Measurements from ENCODE around the gene TSC2.

The TSC2 gene

DNA sequence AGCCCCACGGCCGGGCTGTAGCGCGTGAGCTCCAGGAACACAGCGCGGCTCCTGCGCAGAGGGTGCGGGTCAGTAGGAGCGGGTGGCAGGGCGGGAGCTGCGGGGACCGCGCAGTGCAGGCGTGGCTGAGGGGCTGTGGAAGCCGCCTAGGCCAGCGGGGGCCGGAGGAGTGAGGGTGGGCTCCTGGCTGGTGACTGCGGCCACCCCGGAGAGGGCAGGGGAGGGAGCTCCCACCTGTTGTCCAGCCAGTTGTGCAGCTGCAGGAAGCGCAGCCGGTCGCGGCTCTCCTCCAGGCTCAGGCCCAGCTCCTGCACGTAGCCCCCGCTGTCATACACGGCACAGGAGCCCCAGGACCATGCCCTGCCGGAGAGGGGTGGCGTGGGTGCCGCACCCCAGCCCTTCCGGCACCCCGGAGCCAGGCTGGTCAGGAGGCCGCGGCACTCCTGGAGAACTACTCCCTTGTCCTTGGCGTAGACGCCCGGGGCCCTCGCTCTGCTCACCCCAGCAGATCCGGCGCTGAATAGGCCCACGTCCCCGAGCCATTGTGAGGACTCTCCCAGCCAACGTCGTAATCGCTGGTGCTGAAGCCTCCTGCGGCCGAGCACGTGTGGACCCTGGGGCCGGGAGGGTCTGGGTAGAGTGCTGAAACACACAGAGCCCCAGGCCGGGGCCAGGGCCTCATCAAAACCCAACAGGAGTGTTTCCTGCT is 43.9 kb downstream of the TSC2 start:
- TF ChIP-seq MYC (IDR thresholded peaks at IDR 0.05; ENCODE audit: low read depth, low read length) = no peak
- TF ChIP-seq, protein P1, sequence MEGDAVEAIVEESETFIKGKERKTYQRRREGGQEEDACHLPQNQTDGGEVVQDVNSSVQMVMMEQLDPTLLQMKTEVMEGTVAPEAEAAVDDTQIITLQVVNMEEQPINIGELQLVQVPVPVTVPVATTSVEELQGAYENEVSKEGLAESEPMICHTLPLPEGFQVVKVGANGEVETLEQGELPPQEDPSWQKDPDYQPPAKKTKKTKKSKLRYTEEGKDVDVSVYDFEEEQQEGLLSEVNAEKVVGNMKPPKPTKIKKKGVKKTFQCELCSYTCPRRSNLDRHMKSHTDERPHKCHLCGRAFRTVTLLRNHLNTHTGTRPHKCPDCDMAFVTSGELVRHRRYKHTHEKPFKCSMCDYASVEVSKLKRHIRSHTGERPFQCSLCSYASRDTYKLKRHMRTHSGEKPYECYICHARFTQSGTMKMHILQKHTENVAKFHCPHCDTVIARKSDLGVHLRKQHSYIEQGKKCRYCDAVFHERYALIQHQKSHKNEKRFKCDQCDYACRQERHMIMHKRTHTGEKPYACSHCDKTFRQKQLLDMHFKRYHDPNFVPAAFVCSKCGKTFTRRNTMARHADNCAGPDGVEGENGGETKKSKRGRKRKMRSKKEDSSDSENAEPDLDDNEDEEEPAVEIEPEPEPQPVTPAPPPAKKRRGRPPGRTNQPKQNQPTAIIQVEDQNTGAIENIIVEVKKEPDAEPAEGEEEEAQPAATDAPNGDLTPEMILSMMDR (IDR thresholded peaks at IDR 0.05; ENCODE audit: low read depth, low read length) = no peak
- H3K4me3 ChIP-seq (ENCODE audit: low read depth, low read length) = no peak overlapping the region
- DNase-seq (ENCODE audit: low read depth) = no peak

DNA sequence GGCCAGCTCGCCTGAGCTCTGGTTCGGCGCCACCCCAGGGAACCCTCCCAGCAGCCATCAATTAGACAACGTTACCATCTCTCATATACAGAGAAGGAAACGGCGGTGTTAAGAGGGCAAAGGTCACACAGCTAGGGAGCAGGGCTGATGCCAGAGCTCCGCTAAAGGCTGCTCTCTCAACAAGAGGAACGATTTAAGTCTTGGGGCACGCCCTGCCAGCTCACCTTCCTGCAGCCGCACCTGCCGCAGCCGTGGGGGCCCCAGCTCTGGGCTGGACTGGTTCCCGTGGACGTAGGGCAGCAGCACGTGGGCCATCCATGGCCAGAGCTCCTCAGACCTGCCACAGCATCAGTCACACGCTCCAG is 44.5 kb downstream of the TSC2 start:
- TF ChIP-seq MYC (IDR thresholded peaks at IDR 0.05; ENCODE audit: low read depth, low read length) (no peak), POLR2A (IDR thresholded peaks at IDR 0.05; ENCODE audit: extremely low read depth, insufficient read length) (no peak)
- TF ChIP-seq, protein P1 (IDR thresholded peaks at IDR 0.05; ENCODE audit: low read depth, low read length) = no peak
- TF ChIP-seq, protein P2, sequence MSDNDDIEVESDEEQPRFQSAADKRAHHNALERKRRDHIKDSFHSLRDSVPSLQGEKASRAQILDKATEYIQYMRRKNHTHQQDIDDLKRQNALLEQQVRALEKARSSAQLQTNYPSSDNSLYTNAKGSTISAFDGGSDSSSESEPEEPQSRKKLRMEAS (IDR thresholded peaks at IDR 0.05; ENCODE audit: low read depth, low read length) = no peak
- no peak for DNase-seq (ENCODE audit: low read depth)
- H3K4me3 ChIP-seq (ENCODE audit: low read depth, low read length) = no peak overlapping the region

DNA sequence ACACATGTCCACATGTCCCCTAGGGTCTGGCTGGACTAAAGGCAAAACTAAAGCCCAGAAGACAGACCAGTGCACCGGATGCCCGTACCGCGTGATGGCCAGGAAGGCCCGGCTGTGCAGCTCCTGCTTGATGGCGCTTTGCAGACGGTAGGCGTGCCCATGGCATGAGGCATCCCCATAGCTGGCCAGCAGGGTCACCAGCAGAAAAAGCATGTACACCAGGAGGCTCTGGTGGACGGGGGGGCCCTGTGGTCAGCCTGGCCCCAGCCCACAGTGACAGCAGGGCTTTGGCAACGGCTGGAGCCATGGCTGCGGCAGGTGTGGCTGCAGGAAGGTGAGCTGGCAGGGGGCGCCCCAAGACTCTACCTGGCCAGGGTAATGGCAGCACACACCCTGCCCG is 45.1 kb downstream of the TSC2 start:
- H3K4me3 ChIP-seq (ENCODE audit: low read depth, low read length) = no peak overlapping the region
- no peak for DNase-seq (ENCODE audit: low read depth)
- TF ChIP-seq MYC (IDR thresholded peaks at IDR 0.05; ENCODE audit: low read depth, low read length) (no peak), POLR2A (IDR thresholded peaks at IDR 0.05; ENCODE audit: extremely low read depth, insufficient read length) (no peak)
- TF ChIP-seq, protein P2 (IDR thresholded peaks at IDR 0.05; ENCODE audit: low read depth, low read length) = no peak
- TF ChIP-seq, protein P1 (IDR thresholded peaks at IDR 0.05; ENCODE audit: low read depth, low read length) = no peak

DNA sequence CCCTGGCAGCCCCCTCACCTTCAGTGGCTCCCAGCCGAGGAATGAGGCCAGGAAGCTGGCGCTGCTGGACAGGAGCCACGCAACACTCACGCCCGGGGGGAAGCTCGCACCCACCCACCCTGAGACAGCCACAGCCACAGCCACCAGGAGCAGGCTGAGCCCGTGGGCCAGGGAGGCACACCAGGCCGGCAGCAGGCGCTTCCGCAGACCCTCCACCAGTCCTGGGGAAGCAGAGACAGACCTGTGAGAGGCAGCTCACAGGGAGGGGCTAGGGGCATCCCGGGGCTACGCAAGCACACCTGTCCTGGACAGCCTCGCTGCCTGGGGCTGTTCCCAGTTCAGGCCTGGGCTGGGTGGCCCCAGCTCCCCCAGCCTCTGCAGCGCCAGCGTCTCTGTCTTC is 46.0 kb downstream of the TSC2 start:
- H3K4me3 ChIP-seq (ENCODE audit: low read depth, low read length) = no peak overlapping the region
- TF ChIP-seq, protein P2 (IDR thresholded peaks at IDR 0.05; ENCODE audit: low read depth, low read length) = no peak
- TF ChIP-seq, protein P1 (IDR thresholded peaks at IDR 0.05; ENCODE audit: low read depth, low read length) = no peak
- TF ChIP-seq MYC (IDR thresholded peaks at IDR 0.05; ENCODE audit: low read depth, low read length) = no peak
- TF ChIP-seq POLR2A (IDR thresholded peaks at IDR 0.05; ENCODE audit: extremely low read depth, insufficient read length) = no peak
- DNase-seq (ENCODE audit: low read depth) = no peak

DNA sequence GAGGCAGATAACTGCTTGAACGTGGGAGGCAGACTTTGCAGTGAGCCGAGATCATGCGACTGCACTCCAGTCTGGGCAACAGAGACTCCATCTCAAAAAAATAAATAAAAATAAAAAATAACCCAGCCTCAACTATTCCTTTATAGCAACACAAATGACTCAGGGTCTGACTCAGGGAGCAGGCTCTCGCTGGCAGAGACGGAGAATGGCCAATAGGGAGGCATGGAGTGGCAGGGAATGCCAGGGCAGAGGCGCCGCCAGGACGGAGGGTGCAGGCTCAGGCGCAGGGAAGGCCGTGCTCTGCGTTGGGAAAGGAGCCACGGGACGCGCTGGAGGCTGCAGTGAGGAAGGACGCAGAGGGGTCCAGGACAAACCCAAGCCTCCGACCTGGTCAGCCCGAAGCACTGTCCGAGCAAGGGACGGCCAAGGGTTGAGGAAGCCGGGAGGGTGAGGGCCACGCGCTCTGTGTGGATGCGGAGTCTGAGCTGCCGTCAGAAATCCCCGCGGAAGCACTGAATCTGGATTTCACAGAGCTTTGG is 47.6 kb downstream of the TSC2 start:
- no peak overlapping the region for H3K4me3 ChIP-seq (ENCODE audit: low read depth, low read length)
- TF ChIP-seq, protein P1 (IDR thresholded peaks at IDR 0.05; ENCODE audit: low read depth, low read length) = no peak
- TF ChIP-seq MYC (IDR thresholded peaks at IDR 0.05; ENCODE audit: low read depth, low read length) (no peak), POLR2A (IDR thresholded peaks at IDR 0.05; ENCODE audit: extremely low read depth, insufficient read length) (no peak)
- TF ChIP-seq, protein P2 (IDR thresholded peaks at IDR 0.05; ENCODE audit: low read depth, low read length) = no peak
- DNase-seq (ENCODE audit: low read depth) = no peak
